Loucy (cell line): ENCODE measurements around the gene ULK3.
A peak's percentile ranks its signal among the peaks of the same experiment; 100 is the strongest.

Experiments used
- H2AFZ ChIP-seq: fragments of 200-600 bp; sonication (generic); 2 replicates; pipeline ENCODE4 v1.6.0; 2016; ENCODE audit warnings: antibody characterized with exemption, mild to moderate bottlenecking, low read length, moderate library complexity
- H3F3A ChIP-seq: fragments of 200-600 bp; 2 replicates; pipeline ENCODE4 v1.6.0; 2016; ENCODE audit warnings: antibody characterized with exemption, low read depth, mild to moderate bottlenecking
- H3K27me3 ChIP-seq: fragments of 200-600 bp; sonication (generic); 2 replicates; pipeline ENCODE4 v1.6.1; 2014; ENCODE audit warnings: low read length, mild to moderate bottlenecking; ENCODE audit not compliant: insufficient read depth, poor library complexity, severe bottlenecking
- H3K36me3 ChIP-seq: fragments of 200-600 bp; sonication (generic); 2 replicates; pipeline ENCODE4 v1.6.1; 2016; ENCODE audit warnings: low read length; ENCODE audit not compliant: insufficient read depth
- H3K4me1 ChIP-seq: fragments of 200-600 bp; sonication (generic); 2 replicates; pipeline ENCODE4 v1.5.1; 2014; ENCODE audit warnings: low read length, mild to moderate bottlenecking; ENCODE audit not compliant: insufficient read depth, poor library complexity, severe bottlenecking
- H3K4me2 ChIP-seq: fragments of 200-600 bp; sonication (generic); 2 replicates; pipeline ENCODE4 v1.6.0; 2014; ENCODE audit warnings: antibody characterized with exemption, low read length, low read depth, mild to moderate bottlenecking; ENCODE audit not compliant: poor library complexity, severe bottlenecking
- H3K4me3 ChIP-seq: fragments of 200-600 bp; sonication (generic); 2 replicates; pipeline ENCODE4 v1.5.1; 2014; ENCODE audit warnings: low read length, mild to moderate bottlenecking, mixed read lengths; ENCODE audit not compliant: poor library complexity, severe bottlenecking
- H3K79me2 ChIP-seq: fragments of 200-600 bp; sonication (generic); 2 replicates; pipeline ENCODE4 v1.6.1; 2014; ENCODE audit warnings: low read length; ENCODE audit not compliant: insufficient read depth
- H3K9ac ChIP-seq: fragments of 200-600 bp; sonication (generic); 2 replicates; pipeline ENCODE4 v1.6.0; 2014; ENCODE audit warnings: mild to moderate bottlenecking, low read depth, low read length, moderate library complexity; ENCODE audit not compliant: poor library complexity, severe bottlenecking
- H3K9me2 ChIP-seq: fragments of 200-600 bp; sonication (generic); replicated peaks from 2 replicates; pipeline ENCODE4 v1.6.1; 2016; ENCODE audit warnings: low read depth, low read length, mixed read lengths
- H3K9me3 ChIP-seq: fragments of 200-600 bp; sonication (generic); 2 replicates; pipeline ENCODE4 v1.6.1; 2014; ENCODE audit warnings: mild to moderate bottlenecking, antibody characterized with exemption, low read length, low read depth; ENCODE audit not compliant: insufficient read depth
- H4K20me1 ChIP-seq: fragments of 200-600 bp; sonication (generic); 2 replicates; pipeline ENCODE4 v1.6.0; 2014; ENCODE audit warnings: antibody characterized with exemption, low read length, mild to moderate bottlenecking; ENCODE audit not compliant: insufficient read depth, poor library complexity, severe bottlenecking
- EZH2phosphoT487 ChIP-seq: fragments of 200-600 bp; IDR thresholded peaks from 2 replicates; pipeline ENCODE4 v1.6.1; 2018; ENCODE audit warnings: antibody characterized with exemption, mild to moderate bottlenecking, moderate library complexity, borderline replicate concordance
- TF ChIP-seq, protein P1 (sequence below): fragments of 200-600 bp; sonication (generic); conservative IDR thresholded peaks from 2 replicates; pipeline ENCODE4 v1.5.1; 2014; ENCODE audit warnings: mild to moderate bottlenecking, antibody characterized with exemption, low read length

The ULK3 gene

DNA sequence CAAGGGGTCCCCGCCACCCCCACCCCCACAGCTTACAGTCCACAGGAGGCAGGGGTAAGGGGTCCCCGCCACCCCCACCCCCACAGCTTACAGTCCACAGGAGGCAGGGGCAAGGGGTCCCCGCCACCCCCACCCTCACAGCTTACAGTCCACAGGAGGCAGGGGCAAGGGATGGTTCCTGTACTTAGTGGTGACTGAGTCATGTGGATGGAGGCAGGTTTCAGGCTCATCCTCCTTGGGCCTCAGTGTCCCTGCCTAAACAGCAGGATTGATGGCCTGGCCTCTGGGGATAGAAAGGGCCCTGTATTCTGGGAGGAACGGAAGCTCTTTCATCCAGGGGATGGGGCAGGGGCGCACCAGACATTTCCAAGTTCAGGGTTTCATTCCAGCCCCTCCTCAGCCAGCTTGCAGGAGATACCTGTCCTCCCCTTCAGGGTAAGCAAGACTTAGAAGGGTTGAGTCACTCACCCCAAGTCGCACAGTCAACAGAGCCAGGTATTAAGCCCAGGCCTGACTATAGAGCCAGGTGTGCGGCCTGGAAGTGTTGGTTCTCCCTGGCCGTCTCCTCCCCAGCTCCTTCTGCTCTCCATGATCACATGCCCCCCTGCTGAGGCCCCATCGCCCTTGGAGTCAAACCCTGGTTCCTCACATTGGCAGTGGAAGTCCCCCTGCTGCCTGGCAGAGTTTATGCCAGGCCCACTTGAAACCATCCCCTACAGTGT is 48.5 kb downstream of the ULK3 start:
- peaks cover 39% of the 10 kb centered on the region; the same call in 1 of the 2 replicates for H3K36me3 ChIP-seq
- H3K79me2 ChIP-seq, result peaks cover 91% of the 10 kb centered on the region
- H3F3A ChIP-seq, result no peaks in the 10 kb centered on the region
- no peaks in the 10 kb centered on the region for H3K9me3 ChIP-seq
- TF ChIP-seq, protein P1, sequence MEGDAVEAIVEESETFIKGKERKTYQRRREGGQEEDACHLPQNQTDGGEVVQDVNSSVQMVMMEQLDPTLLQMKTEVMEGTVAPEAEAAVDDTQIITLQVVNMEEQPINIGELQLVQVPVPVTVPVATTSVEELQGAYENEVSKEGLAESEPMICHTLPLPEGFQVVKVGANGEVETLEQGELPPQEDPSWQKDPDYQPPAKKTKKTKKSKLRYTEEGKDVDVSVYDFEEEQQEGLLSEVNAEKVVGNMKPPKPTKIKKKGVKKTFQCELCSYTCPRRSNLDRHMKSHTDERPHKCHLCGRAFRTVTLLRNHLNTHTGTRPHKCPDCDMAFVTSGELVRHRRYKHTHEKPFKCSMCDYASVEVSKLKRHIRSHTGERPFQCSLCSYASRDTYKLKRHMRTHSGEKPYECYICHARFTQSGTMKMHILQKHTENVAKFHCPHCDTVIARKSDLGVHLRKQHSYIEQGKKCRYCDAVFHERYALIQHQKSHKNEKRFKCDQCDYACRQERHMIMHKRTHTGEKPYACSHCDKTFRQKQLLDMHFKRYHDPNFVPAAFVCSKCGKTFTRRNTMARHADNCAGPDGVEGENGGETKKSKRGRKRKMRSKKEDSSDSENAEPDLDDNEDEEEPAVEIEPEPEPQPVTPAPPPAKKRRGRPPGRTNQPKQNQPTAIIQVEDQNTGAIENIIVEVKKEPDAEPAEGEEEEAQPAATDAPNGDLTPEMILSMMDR, result no peak
- TF ChIP-seq EZH2phosphoT487, result no peak
- no peak overlapping the region for H2AFZ ChIP-seq
- H3K4me3 ChIP-seq, result no peak overlapping the region
- peaks cover 41% of the 10 kb centered on the region for H3K4me1 ChIP-seq
- no peaks in the 10 kb centered on the region for H3K9me2 ChIP-seq
- no peak overlapping the region for H3K4me2 ChIP-seq
- H3K27me3 ChIP-seq, result no peaks in the 10 kb centered on the region
- H4K20me1 ChIP-seq, result peaks cover 87% of the 10 kb centered on the region
- H3K9ac ChIP-seq, result no peak overlapping the region

DNA sequence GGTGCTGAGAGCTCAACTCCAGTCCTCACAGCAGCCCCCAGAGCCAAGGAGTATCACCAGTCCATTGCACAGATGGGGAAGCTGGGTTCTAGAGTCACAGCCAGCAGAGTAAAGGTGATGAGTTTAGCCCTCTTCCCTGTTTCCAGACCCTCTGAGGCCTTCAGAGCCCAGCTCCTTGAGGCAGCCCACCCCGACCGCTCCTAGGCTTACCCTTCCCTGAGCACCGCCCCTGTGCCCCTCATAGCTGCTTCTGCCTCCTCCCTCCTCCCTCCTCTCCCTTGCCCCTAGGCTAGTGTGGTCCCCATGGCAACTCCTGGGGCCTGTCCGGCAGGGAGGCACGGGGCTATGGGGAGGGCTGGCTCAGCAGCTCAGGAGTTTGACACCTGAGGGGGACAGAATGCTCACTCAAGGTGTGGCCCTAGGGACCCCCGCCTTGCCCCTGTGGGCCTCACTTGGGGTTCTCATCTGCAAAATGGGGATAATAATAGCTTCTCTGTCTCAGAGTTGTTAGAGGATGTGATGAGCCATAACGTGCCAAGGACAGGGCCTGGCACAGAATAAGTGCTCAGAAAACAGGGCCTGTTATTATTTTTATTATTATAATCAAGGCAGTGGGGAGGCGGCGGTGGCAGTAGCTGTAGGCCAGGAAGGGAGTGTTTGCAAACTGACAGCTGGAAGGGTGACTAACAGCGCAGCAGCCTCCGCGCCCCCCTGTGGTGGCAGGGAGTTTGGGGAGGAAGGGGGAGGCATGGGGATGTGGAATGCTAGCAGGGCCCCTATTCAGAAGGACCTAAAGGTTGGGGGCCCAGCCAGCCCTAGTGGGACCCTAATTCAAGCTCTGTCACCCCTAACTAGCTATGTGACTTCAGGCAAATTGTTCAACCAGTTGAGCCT is 49.6 kb downstream of the ULK3 start:
- Histone ChIP-seq H3K9ac (no peak overlapping the region), H3K9me2 (no peaks in the 10 kb centered on the region), H3K4me3 (no peak overlapping the region), H3K79me2 (peaks cover 100% of the 10 kb centered on the region), H3K4me2 (peak overlapping the region; percentile 95), H4K20me1 (peaks cover 93% of the 10 kb centered on the region), H3K9me3 (no peaks in the 10 kb centered on the region), H2AFZ (no peak overlapping the region), H3K4me1 (peaks cover 48% of the 10 kb centered on the region), H3F3A (peaks cover 2% of the 10 kb centered on the region; the same call in 1 of the 2 replicates), H3K36me3 (peaks cover 28% of the 10 kb centered on the region; the same call in 1 of the 2 replicates), H3K27me3 (no peaks in the 10 kb centered on the region)
- no peak for TF ChIP-seq EZH2phosphoT487
- TF ChIP-seq, protein P1, result no peak

DNA sequence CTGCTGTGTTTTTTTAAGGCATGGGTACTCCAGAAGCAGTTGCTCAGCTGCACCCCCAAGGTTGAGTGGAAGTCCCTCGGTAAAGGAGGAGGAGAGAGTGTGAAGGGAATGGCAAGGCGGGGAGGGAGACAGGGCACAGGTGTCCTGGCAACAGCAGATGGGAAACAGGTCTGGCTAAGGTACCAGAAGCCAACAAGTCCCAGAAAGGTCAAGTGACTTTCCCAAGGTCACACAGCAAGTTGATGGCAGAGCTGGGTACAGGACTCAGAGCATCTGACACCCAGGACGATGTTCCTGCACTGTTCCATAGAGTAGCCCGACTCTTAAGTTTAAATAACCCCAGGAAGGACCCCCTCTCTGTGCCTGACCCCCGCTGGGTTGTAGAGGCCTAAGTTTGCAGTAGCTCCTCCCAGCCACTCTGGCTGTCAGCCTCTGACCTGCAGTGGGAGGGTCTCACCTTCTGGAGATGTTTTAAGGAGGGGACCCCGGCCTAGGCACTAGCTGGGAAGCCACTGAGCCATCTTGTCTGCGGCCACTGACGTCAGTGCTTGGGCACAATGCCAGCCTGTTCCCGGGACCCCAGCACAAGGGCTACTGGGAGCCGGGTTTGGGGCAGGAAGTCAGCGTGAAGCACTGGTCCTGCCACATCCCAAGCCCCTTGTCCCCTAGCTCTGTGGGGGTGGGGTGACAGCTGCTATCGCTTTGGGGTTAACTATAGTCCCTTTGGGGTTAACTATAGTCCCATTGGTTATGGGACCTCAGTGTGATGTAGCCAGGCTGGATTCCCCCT is 50.5 kb downstream of the ULK3 start:
- no peaks in the 10 kb centered on the region for H3K9me2 ChIP-seq
- peaks cover 52% of the 10 kb centered on the region for H3K4me1 ChIP-seq
- peaks cover 19% of the 10 kb centered on the region; the same call in 1 of the 2 replicates for H3K36me3 ChIP-seq
- H3F3A ChIP-seq, result peaks cover 6% of the 10 kb centered on the region; the same call in 1 of the 2 replicates
- no peak for TF ChIP-seq EZH2phosphoT487
- TF ChIP-seq, protein P1, result no peak
- H3K4me3 ChIP-seq, result no peak overlapping the region
- peaks cover 89% of the 10 kb centered on the region for H4K20me1 ChIP-seq
- peak overlapping the region; percentile 1 for H3K9ac ChIP-seq
- H3K27me3 ChIP-seq, result no peaks in the 10 kb centered on the region
- H3K4me2 ChIP-seq, result peak overlapping the region; percentile 95
- H3K79me2 ChIP-seq, result peaks cover 95% of the 10 kb centered on the region
- no peak overlapping the region for H2AFZ ChIP-seq
- H3K9me3 ChIP-seq, result no peaks in the 10 kb centered on the region
